Measurements from ENCODE around the gene RABL6.

DNA sequence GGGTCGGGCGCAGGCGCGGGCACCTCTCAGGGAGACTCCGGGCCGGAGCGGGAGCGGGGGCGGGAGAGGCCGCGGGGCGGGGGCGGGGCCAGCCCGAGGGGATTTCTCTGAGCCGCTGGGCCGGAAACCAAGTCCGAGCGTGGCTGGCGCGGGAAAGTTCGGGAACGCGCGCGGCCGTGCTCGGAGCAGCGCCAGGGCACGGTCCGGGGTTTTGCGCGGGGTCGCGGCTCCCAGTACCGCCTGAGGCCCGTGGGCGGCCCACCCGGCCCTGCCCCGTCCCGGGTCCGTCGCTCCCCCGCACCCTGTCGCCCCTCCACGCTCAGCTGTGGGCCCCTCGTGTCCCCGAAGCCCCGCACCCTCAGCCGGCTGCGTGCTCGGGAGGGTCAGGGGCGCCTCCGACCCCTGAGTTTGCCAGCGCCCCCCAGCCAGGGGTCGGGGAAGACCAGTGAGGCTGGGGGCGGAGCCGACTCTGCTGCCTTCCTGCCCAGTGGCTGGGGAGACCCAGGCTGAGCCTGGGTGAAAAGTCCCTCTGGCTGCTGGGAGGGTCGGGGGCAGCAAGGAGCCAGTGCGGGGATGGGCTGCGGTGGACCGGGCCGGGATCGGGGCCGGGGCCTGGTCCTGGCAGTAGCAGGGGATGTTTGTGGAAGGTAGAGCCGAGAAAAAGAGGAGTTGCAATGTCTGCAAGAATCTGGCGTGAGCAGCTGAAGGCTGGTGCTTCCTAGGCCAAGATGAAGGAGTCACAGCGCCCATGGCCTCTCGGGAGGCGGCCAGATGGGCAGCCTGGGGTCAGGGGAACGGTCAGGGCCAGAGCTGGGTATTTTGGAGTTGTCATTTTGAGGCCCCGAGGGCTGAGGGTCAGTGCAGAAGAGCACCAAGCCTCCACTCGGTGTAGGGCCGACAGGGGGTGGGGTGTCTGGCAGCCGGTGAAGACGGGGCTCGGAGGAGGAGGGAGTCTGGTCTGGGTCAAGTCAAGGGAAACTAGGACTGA lies 79.2 kb downstream of the RABL6 start:
- TF ChIP-seq CTCF (IDR thresholded peaks at IDR 0.05) = no peak
- TF ChIP-seq POLR2A (IDR thresholded peaks at IDR 0.05) = no peak
- TF ChIP-seq EP300 (IDR thresholded peaks at IDR 0.05) = no peak
